Mesenchymal stem cell (in vitro differentiated cells and primary cell): ENCODE results near the gene PARD3.
A peak's percentile ranks its signal among the peaks of the same experiment; 100 is the strongest.

Source experiments
- DNase-seq: peaks from one replicate; pipeline ENCODE4 v3.0.0-alpha.2; 2013
- H2AFZ ChIP-seq: one replicate; pipeline ENCODE4 v1.6.1; 2013; ENCODE audit warnings: low read depth, mild to moderate bottlenecking, control low read depth, inconsistent platforms, low read length, moderate library complexity
- H2AK5ac ChIP-seq: 2 replicates; pipeline ENCODE4 v1.6.1; 2013; ENCODE audit warnings: low read length, moderate library complexity, mild to moderate bottlenecking, inconsistent platforms; ENCODE audit not compliant: severe bottlenecking
- H2BK120ac ChIP-seq: one replicate; pipeline ENCODE4 v1.6.1; 2013; ENCODE audit warnings: low read depth, mild to moderate bottlenecking, inconsistent platforms, low read length, moderate library complexity
- H2BK12ac ChIP-seq, 2 experiments: one replicate each; pipeline ENCODE4 v1.6.1; 2013; ENCODE audit warnings: inconsistent platforms in 2 of 2, low read length in 2 of 2, mild to moderate bottlenecking in 2 of 2, moderate library complexity in 2 of 2, control low read depth in 1 of 2
- H2BK15ac ChIP-seq: one replicate; pipeline ENCODE4 v1.6.1; 2013; ENCODE audit warnings: mild to moderate bottlenecking, low read depth, inconsistent platforms; ENCODE audit not compliant: poor library complexity, severe bottlenecking
- H2BK5ac ChIP-seq: 2 replicates; pipeline ENCODE4 v1.6.1; 2013; ENCODE audit warnings: low read depth, mild to moderate bottlenecking, low read length, control low read depth, inconsistent platforms; ENCODE audit not compliant: poor library complexity, severe bottlenecking
- H3K14ac ChIP-seq, 2 experiments: one replicate each; pipeline ENCODE4 v1.6.1; 2013; ENCODE audit warnings: inconsistent platforms in 2 of 2, low read length in 2 of 2, control low read depth in 1 of 2, mild to moderate bottlenecking in 1 of 2, moderate library complexity in 1 of 2
- H3K18ac ChIP-seq, 2 experiments: one replicate each; pipeline ENCODE4 v1.6.1; 2013; ENCODE audit warnings: inconsistent platforms in 2 of 2, low read length in 2 of 2, control low read depth in 1 of 2, low read depth in 1 of 2, mild to moderate bottlenecking in 1 of 2
- H3K23ac ChIP-seq, 2 experiments: one replicate each; pipeline ENCODE4 v1.6.1; 2013; ENCODE audit warnings: inconsistent platforms in 2 of 2, low read length in 2 of 2, mild to moderate bottlenecking in 2 of 2, moderate library complexity in 2 of 2, control low read depth in 1 of 2
- H3K27ac ChIP-seq: 2 replicates; pipeline ENCODE4 v1.5.1; 2013; ENCODE audit warnings: mild to moderate bottlenecking, moderate library complexity, low read length, control low read depth, inconsistent platforms; ENCODE audit not compliant: poor library complexity, severe bottlenecking
- H3K27me3 ChIP-seq, 2 experiments: 2 replicates each; pipeline versions ENCODE4 v1.6.1 to v1.7.0; 2013; ENCODE audit warnings: low read length in 2 of 2, mild to moderate bottlenecking in 2 of 2, moderate library complexity in 2 of 2, control low read depth in 1 of 2, inconsistent platforms in 1 of 2; ENCODE audit not compliant: control insufficient read depth in 1 of 2, insufficient read depth in 1 of 2
- H3K36me3 ChIP-seq, 2 experiments: 2 replicates each; pipeline versions ENCODE4 v1.6.1 to v1.7.0; 2013; ENCODE audit warnings: low read length in 2 of 2, control low read depth in 1 of 2, inconsistent platforms in 1 of 2, low read depth in 1 of 2, mild to moderate bottlenecking in 1 of 2; ENCODE audit not compliant: insufficient read depth in 2 of 2, control insufficient read depth in 1 of 2
- H3K4ac ChIP-seq, 2 experiments: one replicate each; pipeline ENCODE4 v1.6.1; 2013; ENCODE audit warnings: inconsistent platforms in 2 of 2, low read length in 2 of 2, mild to moderate bottlenecking in 2 of 2, moderate library complexity in 2 of 2, control low read depth in 1 of 2, low read depth in 1 of 2
- H3K4me1 ChIP-seq: 2 replicates; pipeline ENCODE4 v1.6.1; 2013; ENCODE audit warnings: low read depth, low read length, control low read depth; ENCODE audit not compliant: control insufficient read depth, insufficient read depth
- H3K4me2 ChIP-seq: 2 replicates; pipeline ENCODE4 v1.6.1; 2013; ENCODE audit warnings: low read length, mild to moderate bottlenecking, inconsistent platforms; ENCODE audit not compliant: poor library complexity, severe bottlenecking
- H3K4me3 ChIP-seq, 2 experiments: 2 replicates each; pipeline versions ENCODE4 v1.5.1 to v1.7.0; 2013; ENCODE audit warnings: low read length in 2 of 2, mild to moderate bottlenecking in 2 of 2, control low read depth in 1 of 2, low read depth in 1 of 2; ENCODE audit not compliant: insufficient read depth in 1 of 2
- H3K79me1 ChIP-seq: replicated peaks from 2 replicates; pipeline ENCODE4 v1.6.1; 2013; ENCODE audit warnings: mild to moderate bottlenecking, control low read depth, low read length, inconsistent platforms; ENCODE audit not compliant: poor library complexity, severe bottlenecking
- H3K9ac ChIP-seq: 2 replicates; pipeline ENCODE4 v1.7.0; 2013; ENCODE audit warnings: mild to moderate bottlenecking, low read length, moderate library complexity
- H3K9me3 ChIP-seq: 2 replicates; pipeline ENCODE4 v1.7.0; 2013; ENCODE audit warnings: mild to moderate bottlenecking, low read length; ENCODE audit not compliant: control insufficient read depth
- H4K8ac ChIP-seq: one replicate; pipeline ENCODE4 v1.6.1; 2013; ENCODE audit warnings: inconsistent platforms, mild to moderate bottlenecking, low read length, moderate library complexity
- H4K91ac ChIP-seq: one replicate; pipeline ENCODE4 v1.6.1; 2013; ENCODE audit warnings: mild to moderate bottlenecking, low read length, inconsistent platforms
- WGBS: methylation state at CpG from one replicate; pipeline ENCODE4 v1.1.7; 2013; ENCODE audit warnings: mixed read lengths; 5-methylcytosine and 5-hydroxymethylcytosine counted together

PARD3 gene

DNA sequence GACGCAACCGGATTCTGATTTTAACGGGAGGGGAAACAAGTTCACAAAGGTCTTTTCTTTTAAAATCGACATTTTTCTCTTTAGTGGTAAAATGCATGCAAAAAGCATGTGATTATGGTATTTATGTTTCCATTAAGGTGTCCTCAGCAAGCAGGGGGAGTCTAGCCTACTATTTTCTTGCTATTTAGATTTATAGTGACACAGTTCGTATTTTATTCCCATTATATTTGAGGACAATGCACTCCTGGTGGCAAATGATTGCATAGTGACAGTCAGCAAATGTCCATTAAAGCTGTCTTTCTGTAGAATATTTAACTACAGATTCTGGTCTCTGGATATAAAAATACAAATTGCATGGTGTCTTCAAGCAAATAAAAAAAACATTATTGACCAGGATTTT lies 554.2 kb downstream of the PARD3 start:
- H3K79me1 ChIP-seq: peaks cover 15% of the 10 kb centered on the region
- WGBS: 97% methylated on average over 4 of the region's 5 CpGs
- DNase-seq: no peak

DNA sequence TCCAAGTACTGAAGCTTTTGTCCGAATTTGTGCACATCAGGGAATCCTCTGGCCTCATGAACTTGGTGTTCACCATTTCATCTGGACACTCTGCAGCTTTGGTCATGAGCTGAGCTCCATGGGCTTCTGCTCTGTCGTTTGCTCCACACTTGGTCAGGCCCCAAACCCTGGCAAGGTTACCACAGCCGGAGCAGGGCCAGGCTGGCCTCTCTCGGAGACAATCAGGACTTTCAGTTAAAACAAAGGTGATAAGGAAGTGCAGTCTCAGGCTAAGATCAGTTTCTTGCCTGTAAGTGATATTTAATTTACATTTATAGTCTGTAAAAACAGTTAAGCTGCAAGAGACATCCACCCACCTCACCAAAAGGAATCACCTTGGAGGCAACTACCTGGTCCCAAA lies 558.9 kb downstream of the PARD3 start:
- H4K91ac ChIP-seq: no peak overlapping the region
- no peak overlapping the region for H2AK5ac ChIP-seq
- H3K79me1 ChIP-seq: peaks cover 10% of the 10 kb centered on the region
- no peak overlapping the region for H3K4me3 ChIP-seq
- H3K27me3 ChIP-seq: no peaks in the 10 kb centered on the region
- no peak overlapping the region for H2BK120ac ChIP-seq
- H3K4me1 ChIP-seq: peaks cover 5% of the 10 kb centered on the region
- 86% methylated on average over 3 of the region's 4 CpGs for WGBS
- no peak for DNase-seq
- H3K27ac ChIP-seq: no peak overlapping the region
- no peak overlapping the region for H4K8ac ChIP-seq
- no peak overlapping the region for H2AFZ ChIP-seq
- H3K9me3 ChIP-seq: peaks cover 5% of the 10 kb centered on the region
- no peak overlapping the region for H3K23ac ChIP-seq
- no peak overlapping the region for H3K18ac ChIP-seq
- no peak overlapping the region for H3K14ac ChIP-seq
- H2BK12ac ChIP-seq: peak overlapping the region in 1 of 2 experiments; percentile 61
- H2BK5ac ChIP-seq: no peak overlapping the region
- H3K4me2 ChIP-seq: no peak overlapping the region
- H3K9ac ChIP-seq: no peak overlapping the region
- H2BK15ac ChIP-seq: no peak overlapping the region
- peaks cover 0 to 8% of the 10 kb centered on the region in 2 experiments for H3K36me3 ChIP-seq
- no peak overlapping the region for H3K4ac ChIP-seq

More for the DNA sequence above, 554.2 kb downstream of the PARD3 start:
- Histone ChIP-seq H4K8ac (no peak overlapping the region), H3K14ac (no peak overlapping the region), H3K4ac (no peak overlapping the region), H3K4me3 (no peak overlapping the region), H2BK5ac (no peak overlapping the region), H3K23ac (no peak overlapping the region), H4K91ac (no peak overlapping the region), H3K4me2 (no peak overlapping the region), H3K36me3 (peaks cover 0 to 2% of the 10 kb centered on the region in 2 experiments), H2AFZ (no peak overlapping the region), H2BK120ac (no peak overlapping the region), H3K9ac (no peak overlapping the region), H3K18ac (no peak overlapping the region), H3K4me1 (no peaks in the 10 kb centered on the region), H3K27ac (no peak overlapping the region), H2BK12ac (no peak overlapping the region), H3K9me3 (peaks cover 5% of the 10 kb centered on the region), H2BK15ac (no peak overlapping the region), H3K27me3 (no peaks in the 10 kb centered on the region), H2AK5ac (no peak overlapping the region)

DNA sequence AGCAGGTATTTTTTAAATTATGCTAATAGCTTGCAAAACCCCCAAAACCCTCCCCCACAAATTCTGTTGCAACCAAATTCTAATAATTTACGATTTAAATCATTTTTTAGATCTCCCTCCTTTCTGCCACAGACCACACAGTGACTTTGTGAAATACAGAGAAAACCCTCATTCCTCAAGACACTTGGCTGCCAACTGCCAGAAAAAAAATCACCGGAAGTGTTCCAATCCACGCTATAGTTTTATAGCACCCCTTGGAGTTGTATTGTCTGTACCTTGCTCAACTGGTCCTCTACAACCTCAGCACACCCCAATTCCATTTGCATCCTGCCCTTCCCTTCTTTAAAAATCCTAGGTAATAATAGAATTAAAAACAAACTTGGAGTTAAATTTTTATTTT lies 560.1 kb downstream of the PARD3 start:
- H2BK15ac ChIP-seq: no peak overlapping the region
- no peak overlapping the region for H2BK12ac ChIP-seq
- no peak for DNase-seq
- H2AK5ac ChIP-seq: no peak overlapping the region
- H3K4ac ChIP-seq: no peak overlapping the region
- no peak overlapping the region for H3K27ac ChIP-seq
- H2BK5ac ChIP-seq: no peak overlapping the region
- peaks cover 0 to 8% of the 10 kb centered on the region in 2 experiments for H3K36me3 ChIP-seq
- H3K9ac ChIP-seq: no peak overlapping the region
- H3K27me3 ChIP-seq: no peaks in the 10 kb centered on the region
- no peak overlapping the region for H4K91ac ChIP-seq
- H3K14ac ChIP-seq: no peak overlapping the region
- H3K9me3 ChIP-seq: peaks cover 5% of the 10 kb centered on the region
- H3K18ac ChIP-seq: no peak overlapping the region
- no peak overlapping the region for H3K23ac ChIP-seq
- 74% methylated on average over 3 of the region's 3 CpGs for WGBS
- H3K4me3 ChIP-seq: no peak overlapping the region
- H3K4me1 ChIP-seq: peaks cover 5% of the 10 kb centered on the region
- no peak overlapping the region for H4K8ac ChIP-seq
- no peak overlapping the region for H2AFZ ChIP-seq
- no peak overlapping the region for H3K4me2 ChIP-seq
- H3K79me1 ChIP-seq: peaks cover 10% of the 10 kb centered on the region
- no peak overlapping the region for H2BK120ac ChIP-seq

DNA sequence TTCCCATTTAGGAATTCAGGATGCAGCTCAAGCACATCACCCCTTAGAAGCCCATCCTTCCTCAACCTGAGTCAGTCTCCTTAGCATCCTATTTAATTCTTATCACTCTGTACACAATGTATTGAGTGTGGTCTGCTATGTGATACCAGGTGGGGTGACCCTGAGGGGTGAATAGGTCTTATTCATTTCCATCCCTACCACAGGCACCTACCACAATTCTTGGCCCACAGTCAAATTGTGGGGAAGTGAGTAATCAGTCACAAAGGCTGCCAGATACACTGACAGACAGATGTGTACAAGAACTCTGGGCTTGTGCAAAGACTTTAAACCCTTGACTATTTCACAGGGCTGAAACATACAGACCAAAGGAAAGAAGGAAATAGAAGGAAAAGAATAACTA lies 560.5 kb downstream of the PARD3 start:
- Histone ChIP-seq H4K8ac (no peak overlapping the region), H3K36me3 (peaks cover 0 to 8% of the 10 kb centered on the region in 2 experiments), H2BK5ac (no peak overlapping the region), H3K18ac (no peak overlapping the region), H2AK5ac (no peak overlapping the region), H2AFZ (no peak overlapping the region), H3K14ac (no peak overlapping the region), H3K9me3 (peaks cover 5% of the 10 kb centered on the region), H3K4ac (no peak overlapping the region), H3K27ac (no peak overlapping the region), H3K4me3 (no peak overlapping the region), H2BK120ac (no peak overlapping the region), H2BK12ac (no peak overlapping the region), H3K27me3 (no peaks in the 10 kb centered on the region), H3K9ac (no peak overlapping the region), H3K4me2 (no peak overlapping the region), H3K23ac (no peak overlapping the region), H4K91ac (no peak overlapping the region), H3K4me1 (peaks cover 6% of the 10 kb centered on the region), H3K79me1 (peaks cover 11% of the 10 kb centered on the region), H2BK15ac (no peak overlapping the region)
- DNase-seq: peak; percentile 29
